Right lobe of liver (tissue), 4 donors: ENCODE measurements around the gene LZTR1.

ENCODE experiments used
- POLR2A ChIP-seq: fragments of 450-650 bp; IDR thresholded peaks from one replicate; pipeline ENCODE4 v1.6.1; 2017; ENCODE audit warnings: antibody characterized with exemption, mild to moderate bottlenecking
- TF ChIP-seq, protein P1 (sequence below), 4 donors: fragments of 200-600 bp in 3 of 4; fragments of 450-650 bp in 1 of 4; IDR thresholded peaks; one replicate each; pipeline versions ENCODE4 v1.5.1 to v1.8.0; 2016 to 2022; ENCODE audit warnings: antibody characterized with exemption in 4 of 4, mild to moderate bottlenecking in 2 of 4
- donor health status: DM: no; HTN: no; CAD: no.
- donor health status: DM: no; HTN: no; CAD: no.
- donor health status: DM: no; HTN: yes; CAD: no.

DNA sequence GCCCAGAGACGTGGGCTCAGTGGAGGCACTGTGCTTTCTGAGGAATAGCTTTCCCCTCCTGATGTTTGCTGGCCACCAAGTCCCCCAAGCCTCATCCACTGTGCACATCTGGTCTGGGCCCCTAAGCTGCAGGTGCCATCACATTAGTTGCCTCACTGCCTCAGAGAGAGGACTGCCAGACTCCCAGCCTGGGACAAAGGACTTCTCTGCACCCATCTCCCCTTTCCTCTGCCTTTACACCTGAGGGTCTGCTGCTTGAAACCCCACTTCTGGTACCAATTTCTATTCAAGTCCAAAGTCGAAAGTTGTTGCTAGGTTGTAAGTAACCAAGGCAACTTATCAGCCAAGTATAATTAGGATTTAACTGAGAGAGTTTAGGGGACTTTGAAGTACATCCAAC, 3.7 kb upstream of the LZTR1 start:
- TF ChIP-seq, protein P1, sequence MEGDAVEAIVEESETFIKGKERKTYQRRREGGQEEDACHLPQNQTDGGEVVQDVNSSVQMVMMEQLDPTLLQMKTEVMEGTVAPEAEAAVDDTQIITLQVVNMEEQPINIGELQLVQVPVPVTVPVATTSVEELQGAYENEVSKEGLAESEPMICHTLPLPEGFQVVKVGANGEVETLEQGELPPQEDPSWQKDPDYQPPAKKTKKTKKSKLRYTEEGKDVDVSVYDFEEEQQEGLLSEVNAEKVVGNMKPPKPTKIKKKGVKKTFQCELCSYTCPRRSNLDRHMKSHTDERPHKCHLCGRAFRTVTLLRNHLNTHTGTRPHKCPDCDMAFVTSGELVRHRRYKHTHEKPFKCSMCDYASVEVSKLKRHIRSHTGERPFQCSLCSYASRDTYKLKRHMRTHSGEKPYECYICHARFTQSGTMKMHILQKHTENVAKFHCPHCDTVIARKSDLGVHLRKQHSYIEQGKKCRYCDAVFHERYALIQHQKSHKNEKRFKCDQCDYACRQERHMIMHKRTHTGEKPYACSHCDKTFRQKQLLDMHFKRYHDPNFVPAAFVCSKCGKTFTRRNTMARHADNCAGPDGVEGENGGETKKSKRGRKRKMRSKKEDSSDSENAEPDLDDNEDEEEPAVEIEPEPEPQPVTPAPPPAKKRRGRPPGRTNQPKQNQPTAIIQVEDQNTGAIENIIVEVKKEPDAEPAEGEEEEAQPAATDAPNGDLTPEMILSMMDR (IDR thresholded peaks at IDR 0.05) = no peak
- TF ChIP-seq POLR2A = no peak
